CD14-positive monocyte (primary cell): ENCODE results near the gene MTMR12. TPM values are rescaled to one million over a fixed set of nuclear protein-coding genes. Genes with fewer than 3 reads are reported as not detected.

ENCODE experiments used
- DNase-seq, 3 donors: peaks; one replicate each; pipeline ENCODE4 v3.0.0-alpha.2; 2011 to 2022
- H2AFZ ChIP-seq: 2 replicates; pipeline ENCODE4 v1.6.0; 2012; ENCODE audit warnings: mild to moderate bottlenecking, low read depth, low read length, inconsistent platforms; ENCODE audit not compliant: insufficient read depth, poor library complexity, severe bottlenecking
- H3K27ac ChIP-seq, 2 donors: 1 replicate in 1 of 2; 2 replicates in 1 of 2; pipeline ENCODE4 v1.5.1; 2012 to 2013; ENCODE audit warnings: low read length in 2 of 2, control low read depth in 1 of 2, inconsistent platforms in 1 of 2, low read depth in 1 of 2, mild to moderate bottlenecking in 1 of 2
- H3K27me3 ChIP-seq, 2 donors: one replicate each; pipeline versions ENCODE4 v1.6.0 to v1.6.1; 2011 to 2013; ENCODE audit warnings: low read length in 2 of 2; ENCODE audit not compliant: control insufficient read depth in 2 of 2, insufficient read depth in 2 of 2
- H3K36me3 ChIP-seq, 2 donors: replicated peaks in 1 of 2; 1 replicate in 1 of 2; 2 replicates in 1 of 2; pipeline versions ENCODE4 v1.5.1 to v1.6.1; 2012 to 2013; ENCODE audit warnings: low read length in 2 of 2, control low read depth in 1 of 2, inconsistent platforms in 1 of 2, mild to moderate bottlenecking in 1 of 2; ENCODE audit not compliant: insufficient read depth in 2 of 2, control insufficient read depth in 1 of 2
- H3K4me1 ChIP-seq, 2 donors: 1 replicate in 1 of 2; 2 replicates in 1 of 2; pipeline versions ENCODE4 v1.5.1 to v1.6.1; 2012 to 2013; ENCODE audit warnings: low read length in 2 of 2, control low read depth in 1 of 2, inconsistent platforms in 1 of 2, mild to moderate bottlenecking in 1 of 2, moderate library complexity in 1 of 2; ENCODE audit not compliant: insufficient read depth in 2 of 2, control insufficient read depth in 1 of 2
- H3K4me2 ChIP-seq: replicated peaks from 2 replicates; pipeline ENCODE3; 2012; ENCODE audit warnings: low read length, moderate library complexity, mild to moderate bottlenecking; ENCODE audit not compliant: poor library complexity, severe bottlenecking; ENCODE audit errors: extremely low read depth
- H3K4me3 ChIP-seq, 3 experiments: fragments of 200-600 bp in 1 of 3; sonication (generic) in 1 of 3; replicated peaks in 1 of 3; 1 replicate in 2 of 3; 2 replicates in 1 of 3; pipeline ENCODE4 v1.5.1; 2011 to 2013; ENCODE audit warnings: low read length in 3 of 3, mild to moderate bottlenecking in 3 of 3, control low read depth in 2 of 3, low read depth in 2 of 3, inconsistent platforms in 1 of 3, moderate library complexity in 1 of 3
- H3K79me2 ChIP-seq: 2 replicates; pipeline ENCODE4 v1.6.0; 2012; ENCODE audit warnings: mild to moderate bottlenecking, control low read depth, inconsistent platforms, low read length, moderate library complexity; ENCODE audit not compliant: insufficient read depth
- H3K9ac ChIP-seq: 2 replicates; pipeline ENCODE4 v1.6.0; 2017; ENCODE audit warnings: low read length, mild to moderate bottlenecking; ENCODE audit not compliant: insufficient read depth, poor library complexity, severe bottlenecking
- H3K9me3 ChIP-seq, 2 donors: replicated peaks in 1 of 2; 1 replicate in 1 of 2; 2 replicates in 1 of 2; pipeline versions ENCODE4 v1.5.1 to v1.6.1; 2012 to 2013; ENCODE audit warnings: low read length in 2 of 2, control low read depth in 1 of 2; ENCODE audit not compliant: control insufficient read depth in 1 of 2, insufficient read depth in 1 of 2
- H4K20me1 ChIP-seq: 2 replicates; pipeline ENCODE4 v1.6.0; 2012; ENCODE audit warnings: mild to moderate bottlenecking, low read length, control low read depth, moderate library complexity; ENCODE audit not compliant: insufficient read depth
- H3K27ac Mint-ChIP-seq, 7 donors: one replicate each; pipeline ENCODE4 v1.8.0; 2020; ENCODE audit warnings: mild to moderate bottlenecking in 7 of 7, mixed read lengths in 7 of 7, moderate library complexity in 6 of 7, inconsistent platforms in 2 of 7
- H3K27me3 Mint-ChIP-seq, 3 donors: one replicate each; pipeline ENCODE4 v1.8.0; 2021 to 2022; ENCODE audit warnings: low read depth in 3 of 3, mild to moderate bottlenecking in 3 of 3, mixed read lengths in 3 of 3, moderate library complexity in 3 of 3, inconsistent platforms in 1 of 3
- H3K36me3 Mint-ChIP-seq, 2 donors: one replicate each; pipeline ENCODE4 v1.8.0; 2020; ENCODE audit warnings: mixed read lengths in 2 of 2, inconsistent platforms in 1 of 2, mild to moderate bottlenecking in 1 of 2
- H3K4me1 Mint-ChIP-seq: one replicate; pipeline ENCODE4 v1.8.0; 2020; ENCODE audit warnings: mild to moderate bottlenecking, mixed read lengths
- H3K4me3 Mint-ChIP-seq, 2 donors: one replicate each; pipeline ENCODE4 v1.8.0; 2020; ENCODE audit warnings: mild to moderate bottlenecking in 2 of 2, mixed read lengths in 2 of 2, moderate library complexity in 1 of 2
- H3K9me3 Mint-ChIP-seq, 7 donors: one replicate each; pipeline ENCODE4 v1.8.0; 2020 to 2022; ENCODE audit warnings: mixed read lengths in 7 of 7, mild to moderate bottlenecking in 6 of 7, moderate library complexity in 6 of 7, inconsistent platforms in 2 of 7
- WGBS: methylation state at CpG from one replicate; pipeline ENCODE4 v1.1.5; 2013; ENCODE audit warnings: missing lambda C conversion rate; ENCODE audit not compliant: insufficient coverage; 5-methylcytosine and 5-hydroxymethylcytosine counted together
- intact Hi-C, 2 donors: fragments of 100-400 bp; cut with micrococcal nuclease; formaldehyde crosslinking; loops; one replicate each; pipeline versions ENCODE4 v1.15.0 to v1.15.1; 2023
- polyA plus RNA-seq, 3 donors: library from polyadenylated mRNA; depleted of rRNA in 1 of 3; unstranded in 2 of 3; stranded (reverse) in 1 of 3; fragments of 300-500 nt in 2 of 3; fragments of >200 nt in 1 of 3; fragmentation: Illumina TruSeq in 2 of 3; gene quantifications; 1 replicate in 2 of 3; 2 replicates in 1 of 3; pipeline ENCODE4 v1.2.3, GENCODE V29; 2012 to 2021
- TF ChIP-seq, protein P1 (sequence below): fragments of 200-600 bp; IDR thresholded peaks from one replicate; pipeline ENCODE4 v1.8.0; 2022; ENCODE audit warnings: antibody characterized with exemption, mild to moderate bottlenecking

The MTMR12 gene
- polyA plus RNA-seq, 3 donors, result 10.3 to 19.0 (median 17.3) TPM

DNA sequence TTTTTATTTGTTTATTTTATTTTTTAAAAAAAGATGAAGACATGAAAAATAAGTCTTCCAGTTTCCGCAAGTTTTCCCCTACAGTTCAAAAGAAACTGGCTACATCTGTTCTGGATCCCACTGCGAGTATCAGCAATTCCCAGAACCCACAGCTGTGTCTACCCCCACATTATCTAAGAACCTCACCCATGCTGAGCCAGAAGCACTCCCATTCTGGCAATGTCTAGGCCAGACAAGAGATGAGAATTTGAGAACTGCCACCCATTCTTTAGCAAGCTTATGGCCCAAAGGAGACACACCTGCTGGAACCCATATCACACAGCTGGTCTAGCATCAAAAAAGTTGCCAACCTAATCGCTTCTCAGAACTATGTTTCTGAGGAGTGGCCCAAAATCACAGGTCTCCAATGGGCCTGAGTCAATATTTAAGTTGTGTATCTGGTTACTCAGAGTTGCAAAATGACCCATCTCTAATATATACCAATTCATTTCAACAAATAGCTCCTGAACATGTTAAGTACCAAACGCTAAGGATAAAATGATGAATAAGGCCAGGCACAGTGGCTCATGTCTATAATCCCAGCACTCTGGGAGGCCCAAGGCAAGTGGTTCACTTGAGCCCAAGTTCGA is 27.1 kb downstream of the MTMR12 start:
- Histone ChIP-seq H3K36me3 (peaks cover 0 to 5% of the 10 kb centered on the region in 2 donors), H3K27me3 (no peaks in the 10 kb centered on the region), H3K79me2 (peaks cover 15% of the 10 kb centered on the region), H3K27ac (no peak overlapping the region), H3K4me3 (no peak overlapping the region), H3K9ac (no peak overlapping the region), H3K9me3 (no peaks in the 10 kb centered on the region), H2AFZ (no peak overlapping the region), H4K20me1 (peaks cover 29% of the 10 kb centered on the region), H3K4me1 (no peaks in the 10 kb centered on the region), H3K4me2 (no peak overlapping the region)
- no peak overlapping the region for H3K4me3 Mint-ChIP-seq
- peaks cover 7% of the 10 kb centered on the region for H3K4me1 Mint-ChIP-seq
- peak overlapping the region in 1 of 7 donors; percentile 59 for H3K27ac Mint-ChIP-seq
- no peaks in the 10 kb centered on the region for H3K27me3 Mint-ChIP-seq
- TF ChIP-seq, protein P1, sequence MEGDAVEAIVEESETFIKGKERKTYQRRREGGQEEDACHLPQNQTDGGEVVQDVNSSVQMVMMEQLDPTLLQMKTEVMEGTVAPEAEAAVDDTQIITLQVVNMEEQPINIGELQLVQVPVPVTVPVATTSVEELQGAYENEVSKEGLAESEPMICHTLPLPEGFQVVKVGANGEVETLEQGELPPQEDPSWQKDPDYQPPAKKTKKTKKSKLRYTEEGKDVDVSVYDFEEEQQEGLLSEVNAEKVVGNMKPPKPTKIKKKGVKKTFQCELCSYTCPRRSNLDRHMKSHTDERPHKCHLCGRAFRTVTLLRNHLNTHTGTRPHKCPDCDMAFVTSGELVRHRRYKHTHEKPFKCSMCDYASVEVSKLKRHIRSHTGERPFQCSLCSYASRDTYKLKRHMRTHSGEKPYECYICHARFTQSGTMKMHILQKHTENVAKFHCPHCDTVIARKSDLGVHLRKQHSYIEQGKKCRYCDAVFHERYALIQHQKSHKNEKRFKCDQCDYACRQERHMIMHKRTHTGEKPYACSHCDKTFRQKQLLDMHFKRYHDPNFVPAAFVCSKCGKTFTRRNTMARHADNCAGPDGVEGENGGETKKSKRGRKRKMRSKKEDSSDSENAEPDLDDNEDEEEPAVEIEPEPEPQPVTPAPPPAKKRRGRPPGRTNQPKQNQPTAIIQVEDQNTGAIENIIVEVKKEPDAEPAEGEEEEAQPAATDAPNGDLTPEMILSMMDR, result no peak
- no peaks in the 10 kb centered on the region for H3K9me3 Mint-ChIP-seq
- H3K36me3 Mint-ChIP-seq, result peaks cover 6 to 22% of the 10 kb centered on the region in 2 donors
- intact Hi-C loops, result no loop called here
- no peak for DNase-seq
- WGBS, result 100% methylated on average over 3 of the region's 5 CpGs

DNA sequence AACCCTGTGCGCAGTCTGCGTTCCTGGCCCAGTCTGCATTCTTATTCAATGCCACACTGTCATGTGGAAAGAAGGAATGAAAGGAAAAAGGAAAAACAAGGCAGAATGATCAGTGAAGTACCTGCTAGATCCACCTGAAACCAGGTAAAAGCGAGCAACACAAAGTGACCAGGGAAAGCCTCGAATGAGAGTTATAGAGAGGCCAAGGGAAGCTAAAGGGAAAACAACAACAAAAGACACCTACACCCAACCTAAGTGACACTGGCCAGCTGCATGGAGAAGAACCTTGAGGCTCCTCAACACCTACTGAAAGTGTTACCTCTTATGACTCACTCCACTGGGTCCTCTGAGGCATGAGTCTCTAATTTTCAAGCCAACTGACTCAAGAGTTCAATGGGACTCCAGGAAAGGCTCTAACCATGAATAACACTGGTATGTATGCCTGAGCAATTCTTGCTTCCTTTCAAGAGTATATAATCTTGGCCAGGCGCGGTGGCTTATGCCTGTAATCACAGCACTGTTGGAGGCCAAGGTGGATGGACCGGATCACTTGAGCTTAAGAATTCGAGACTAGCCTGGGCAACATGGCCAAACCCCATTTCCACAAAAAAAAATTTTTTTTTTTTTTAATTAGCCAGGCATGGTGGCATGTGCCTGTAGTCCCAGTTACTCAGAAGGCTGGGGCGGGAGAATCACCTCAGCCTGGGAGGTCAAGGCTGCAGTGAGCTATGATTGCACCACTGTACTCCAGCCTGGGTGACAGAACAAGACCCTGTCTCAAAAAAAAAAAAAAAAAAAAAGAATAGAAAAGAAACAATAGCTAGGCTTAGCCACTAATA is 29.0 kb downstream of the MTMR12 start:
- peaks cover 0 to 17% of the 10 kb centered on the region in 2 donors for H3K36me3 ChIP-seq
- TF ChIP-seq, protein P1, result no peak
- H4K20me1 ChIP-seq, result peaks cover 24% of the 10 kb centered on the region
- H3K4me1 ChIP-seq, result no peaks in the 10 kb centered on the region
- H3K4me2 ChIP-seq, result no peak overlapping the region
- WGBS, result 100% methylated on average over 3 of the region's 9 CpGs
- no peak overlapping the region for H3K4me3 ChIP-seq
- Mint-ChIP-seq H3K27me3 (no peaks in the 10 kb centered on the region), H3K9me3 (no peaks in the 10 kb centered on the region), H3K36me3 (peaks cover 12 to 32% of the 10 kb centered on the region in 2 donors), H3K4me3 (no peak overlapping the region), H3K4me1 (peaks cover 2% of the 10 kb centered on the region), H3K27ac (no peak overlapping the region)
- no peak overlapping the region for H3K27ac ChIP-seq
- H2AFZ ChIP-seq, result no peak overlapping the region
- intact Hi-C loops, result no loop called here
- no peaks in the 10 kb centered on the region for H3K9me3 ChIP-seq
- no peak overlapping the region for H3K9ac ChIP-seq
- peaks cover 22% of the 10 kb centered on the region for H3K79me2 ChIP-seq
- H3K27me3 ChIP-seq, result no peaks in the 10 kb centered on the region
- DNase-seq, result no peak
